ENCODE data around the gene LYPD6.
"Not testable (repeated sequence)": the region's sequence is repeated elsewhere in the genome, so short reads cannot be mapped to it uniquely, and the experiment has no call there.

Gene LYPD6

GRCh38 chr2:149318566-149318965, 11.8 kb upstream of the LYPD6 start:
- H3K36me3 ChIP-seq (ENCODE audit: control insufficient read depth, insufficient read depth, low read length); H3K27me3 ChIP-seq (ENCODE audit: control insufficient read depth, insufficient read depth, low read length); H3K9me3 ChIP-seq (ENCODE audit: control insufficient read depth, insufficient read depth, low read length); H3K9ac ChIP-seq (ENCODE audit: low read depth, low read length); H3K4me3 ChIP-seq (ENCODE audit: low read depth, low read length); H3K27ac ChIP-seq (ENCODE audit: low read depth, low read length): not testable (repeated sequence)
- H3K4me1 ChIP-seq (ENCODE audit: control insufficient read depth, insufficient read depth, low read length): peaks cover 28% of the 10 kb centered on the region

DNA sequence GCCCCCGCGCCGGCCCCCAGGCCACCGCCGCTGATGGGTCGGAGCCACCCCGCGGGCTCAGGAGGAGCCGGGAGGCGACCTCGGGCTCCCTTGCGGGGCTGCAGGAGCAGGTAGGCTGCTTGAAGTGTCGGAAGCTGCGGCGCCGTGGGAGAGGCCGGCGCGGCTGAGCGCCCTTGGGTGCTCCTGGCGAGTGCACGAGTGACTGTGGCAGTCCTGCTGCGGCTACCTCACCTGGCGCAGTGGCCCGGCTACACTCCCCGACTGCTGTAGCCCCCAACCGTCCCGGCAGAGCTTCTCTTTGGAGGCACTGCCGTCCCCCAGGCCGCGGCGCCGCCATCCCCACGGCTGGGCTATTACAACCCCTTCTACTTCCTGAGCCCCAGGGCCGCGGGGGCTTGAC, 10.0 kb upstream of the LYPD6 start:
- H3K9me3 ChIP-seq (ENCODE audit: control insufficient read depth, insufficient read depth, low read length): no peaks in the 10 kb centered on the region
- no peaks in the 10 kb centered on the region; the same call in 1 of the 2 replicates for H3K27me3 ChIP-seq (ENCODE audit: control insufficient read depth, insufficient read depth, low read length)
- H3K4me3 ChIP-seq (ENCODE audit: low read depth, low read length): no peak overlapping the region
- no peak overlapping the region for H3K9ac ChIP-seq (ENCODE audit: low read depth, low read length)
- peaks cover 12% of the 10 kb centered on the region for H3K4me1 ChIP-seq (ENCODE audit: control insufficient read depth, insufficient read depth, low read length)
- H3K36me3 ChIP-seq (ENCODE audit: control insufficient read depth, insufficient read depth, low read length): no peaks in the 10 kb centered on the region
- H3K27ac ChIP-seq (ENCODE audit: low read depth, low read length): no peak overlapping the region

GRCh38 chr2:149329068-149329467, 1.3 kb upstream of the LYPD6 start:
- Histone ChIP-seq H3K4me1 (ENCODE audit: control insufficient read depth, insufficient read depth, low read length) (peaks cover 22% of the 10 kb centered on the region), H3K9ac (ENCODE audit: low read depth, low read length) (no peak overlapping the region), H3K27me3 (ENCODE audit: control insufficient read depth, insufficient read depth, low read length) (peaks cover 12% of the 10 kb centered on the region), H3K36me3 (ENCODE audit: control insufficient read depth, insufficient read depth, low read length) (no peaks in the 10 kb centered on the region), H3K4me3 (ENCODE audit: low read depth, low read length) (peak overlapping the region; percentile 92; the same call in 1 of the 2 replicates), H3K27ac (ENCODE audit: low read depth, low read length) (no peak overlapping the region), H3K9me3 (ENCODE audit: control insufficient read depth, insufficient read depth, low read length) (no peaks in the 10 kb centered on the region)

DNA sequence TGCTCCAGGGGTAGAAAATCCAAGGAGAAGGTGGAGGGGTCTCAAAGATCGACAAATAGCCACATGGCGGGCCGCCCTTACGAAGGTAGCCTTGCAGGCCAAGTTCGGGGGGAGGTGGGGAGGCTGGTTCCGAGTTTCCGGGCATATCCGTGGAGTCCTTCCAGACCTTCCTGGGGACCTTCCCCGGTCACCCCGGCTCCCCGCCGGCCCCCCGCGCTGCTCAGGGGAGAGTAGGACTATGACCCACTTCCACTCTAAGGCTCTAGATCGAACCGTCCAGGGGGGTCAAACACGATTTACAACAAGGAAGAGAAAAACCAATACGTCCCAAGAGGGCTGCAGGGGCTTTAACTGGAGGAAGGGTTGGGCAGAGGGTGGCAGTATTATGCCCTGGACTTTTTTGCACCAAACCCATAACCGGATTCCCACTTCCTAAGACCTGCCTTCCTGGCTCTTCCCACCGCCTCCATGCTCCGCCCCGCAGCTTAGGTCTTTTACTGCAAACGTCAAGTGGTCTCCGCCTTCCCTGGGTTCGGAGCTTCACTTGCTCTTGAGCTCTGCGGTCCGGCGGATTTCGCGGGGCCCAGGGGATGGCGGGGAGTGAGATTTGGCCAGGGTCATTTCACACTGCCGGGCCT, 779 bp upstream of the LYPD6 start:
- Histone ChIP-seq H3K27ac (ENCODE audit: low read depth, low read length) (peak overlapping the region; percentile 60), H3K27me3 (ENCODE audit: control insufficient read depth, insufficient read depth, low read length) (peaks cover 12% of the 10 kb centered on the region), H3K4me1 (ENCODE audit: control insufficient read depth, insufficient read depth, low read length) (peaks cover 22% of the 10 kb centered on the region), H3K4me3 (ENCODE audit: low read depth, low read length) (peak overlapping the region; percentile 92), H3K36me3 (ENCODE audit: control insufficient read depth, insufficient read depth, low read length) (no peaks in the 10 kb centered on the region), H3K9me3 (ENCODE audit: control insufficient read depth, insufficient read depth, low read length) (no peaks in the 10 kb centered on the region), H3K9ac (ENCODE audit: low read depth, low read length) (peak overlapping the region; percentile 34; the same call in 1 of the 2 replicates)

GRCh38 chr2:149331023-149331400, 625 bp downstream of the LYPD6 start:
- H3K27ac ChIP-seq (ENCODE audit: low read depth, low read length): peak overlapping the region; percentile 46
- peaks cover 12% of the 10 kb centered on the region for H3K27me3 ChIP-seq (ENCODE audit: control insufficient read depth, insufficient read depth, low read length)
- peaks cover 22% of the 10 kb centered on the region for H3K4me1 ChIP-seq (ENCODE audit: control insufficient read depth, insufficient read depth, low read length)
- no peaks in the 10 kb centered on the region for H3K9me3 ChIP-seq (ENCODE audit: control insufficient read depth, insufficient read depth, low read length)
- H3K9ac ChIP-seq (ENCODE audit: low read depth, low read length): peak overlapping the region; percentile 71
- peak overlapping the region; percentile 92 for H3K4me3 ChIP-seq (ENCODE audit: low read depth, low read length)
- no peaks in the 10 kb centered on the region for H3K36me3 ChIP-seq (ENCODE audit: control insufficient read depth, insufficient read depth, low read length)

DNA sequence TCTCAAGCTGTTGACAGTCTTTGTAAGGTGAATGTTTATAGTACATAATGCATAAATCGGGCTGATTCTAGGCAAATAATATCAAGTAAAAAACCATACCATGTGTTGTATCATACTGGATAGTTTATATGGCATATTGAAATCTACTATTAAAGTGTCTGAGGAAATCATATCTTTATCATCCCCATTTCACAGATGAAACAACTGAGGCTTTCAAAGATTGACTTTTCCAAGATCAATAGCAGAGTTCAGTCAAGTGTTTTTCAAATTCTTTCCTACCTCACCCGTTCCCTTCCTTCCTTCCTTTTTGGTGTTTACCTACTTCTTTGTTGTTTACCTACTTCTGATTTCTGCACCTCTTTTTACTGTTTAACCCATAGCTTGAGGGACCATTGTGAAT, 2.0 kb downstream of the LYPD6 start:
- H3K27me3 ChIP-seq (ENCODE audit: control insufficient read depth, insufficient read depth, low read length): peaks cover 12% of the 10 kb centered on the region
- H3K4me3 ChIP-seq (ENCODE audit: low read depth, low read length): 0 out of 2 replicates have a peak overlapping the region, but pooled peaks have one; percentile 1
- no peak overlapping the region for H3K27ac ChIP-seq (ENCODE audit: low read depth, low read length)
- peaks cover 22% of the 10 kb centered on the region for H3K4me1 ChIP-seq (ENCODE audit: control insufficient read depth, insufficient read depth, low read length)
- no peaks in the 10 kb centered on the region for H3K36me3 ChIP-seq (ENCODE audit: control insufficient read depth, insufficient read depth, low read length)
- no peak overlapping the region for H3K9ac ChIP-seq (ENCODE audit: low read depth, low read length)
- no peaks in the 10 kb centered on the region for H3K9me3 ChIP-seq (ENCODE audit: control insufficient read depth, insufficient read depth, low read length)

- no peak overlapping the region for H3K9ac ChIP-seq (ENCODE audit: low read depth, low read length)
- H3K9me3 ChIP-seq (ENCODE audit: control insufficient read depth, insufficient read depth, low read length): no peaks in the 10 kb centered on the region
- no peak overlapping the region for H3K27ac ChIP-seq (ENCODE audit: low read depth, low read length)
- H3K4me3 ChIP-seq (ENCODE audit: low read depth, low read length): no peak overlapping the region
- no peaks in the 10 kb centered on the region for H3K36me3 ChIP-seq (ENCODE audit: control insufficient read depth, insufficient read depth, low read length)
- peaks cover 12% of the 10 kb centered on the region for H3K27me3 ChIP-seq (ENCODE audit: control insufficient read depth, insufficient read depth, low read length)
- peaks cover 16% of the 10 kb centered on the region for H3K4me1 ChIP-seq (ENCODE audit: control insufficient read depth, insufficient read depth, low read length)
Measured at GRCh38 chr2:149333636-149334035, 3.2 kb downstream of the LYPD6 start.

DNA sequence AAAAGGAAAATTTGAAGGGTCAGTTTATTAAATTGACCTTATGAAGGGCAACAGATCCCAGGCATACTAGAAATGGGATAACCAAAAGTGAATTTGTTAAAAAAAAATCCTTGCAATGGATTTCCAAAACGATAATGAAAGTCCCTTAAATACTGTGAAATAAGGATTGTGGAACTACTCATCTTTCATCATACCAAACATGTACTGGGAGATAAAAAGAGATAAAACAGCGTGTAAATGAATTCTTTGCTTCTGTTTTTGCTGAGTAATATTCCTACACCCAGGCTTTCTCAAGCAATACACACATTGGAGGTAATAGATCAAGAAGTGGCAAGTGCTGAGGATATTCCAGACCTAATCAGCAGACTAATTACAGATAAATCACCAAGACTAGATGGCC, 3.8 kb downstream of the LYPD6 start:
- Histone ChIP-seq H3K36me3 (ENCODE audit: control insufficient read depth, insufficient read depth, low read length) (no peaks in the 10 kb centered on the region), H3K9ac (ENCODE audit: low read depth, low read length) (no peak overlapping the region), H3K27ac (ENCODE audit: low read depth, low read length) (no peak overlapping the region), H3K4me3 (ENCODE audit: low read depth, low read length) (no peak overlapping the region), H3K27me3 (ENCODE audit: control insufficient read depth, insufficient read depth, low read length) (peaks cover 12% of the 10 kb centered on the region), H3K9me3 (ENCODE audit: control insufficient read depth, insufficient read depth, low read length) (no peaks in the 10 kb centered on the region), H3K4me1 (ENCODE audit: control insufficient read depth, insufficient read depth, low read length) (peaks cover 11% of the 10 kb centered on the region)

DNA sequence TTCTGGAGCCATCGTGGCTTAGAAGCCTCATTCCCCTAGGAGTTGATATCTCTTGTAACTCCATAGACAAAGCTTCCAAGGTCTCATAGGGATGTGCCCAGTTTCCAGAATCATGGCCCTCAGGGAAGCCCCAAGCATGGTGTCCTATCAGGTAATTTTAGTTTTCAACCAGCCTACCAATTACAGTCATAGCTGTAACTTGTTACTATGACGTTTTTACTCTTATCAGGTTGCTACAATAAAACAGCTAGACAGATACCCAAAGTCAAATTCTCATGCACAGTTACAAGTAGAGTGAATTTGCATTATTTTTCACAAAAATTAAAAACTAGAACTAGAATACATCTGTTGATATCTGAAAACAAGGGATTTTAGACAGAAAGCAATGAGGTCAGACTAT, 8.9 kb downstream of the LYPD6 start:
- H3K27me3 ChIP-seq (ENCODE audit: control insufficient read depth, insufficient read depth, low read length): no peaks in the 10 kb centered on the region
- no peaks in the 10 kb centered on the region for H3K9me3 ChIP-seq (ENCODE audit: control insufficient read depth, insufficient read depth, low read length)
- no peak overlapping the region for H3K27ac ChIP-seq (ENCODE audit: low read depth, low read length)
- no peak overlapping the region for H3K9ac ChIP-seq (ENCODE audit: low read depth, low read length)
- no peak overlapping the region for H3K4me3 ChIP-seq (ENCODE audit: low read depth, low read length)
- no peaks in the 10 kb centered on the region for H3K36me3 ChIP-seq (ENCODE audit: control insufficient read depth, insufficient read depth, low read length)
- H3K4me1 ChIP-seq (ENCODE audit: control insufficient read depth, insufficient read depth, low read length): no peaks in the 10 kb centered on the region

DNA sequence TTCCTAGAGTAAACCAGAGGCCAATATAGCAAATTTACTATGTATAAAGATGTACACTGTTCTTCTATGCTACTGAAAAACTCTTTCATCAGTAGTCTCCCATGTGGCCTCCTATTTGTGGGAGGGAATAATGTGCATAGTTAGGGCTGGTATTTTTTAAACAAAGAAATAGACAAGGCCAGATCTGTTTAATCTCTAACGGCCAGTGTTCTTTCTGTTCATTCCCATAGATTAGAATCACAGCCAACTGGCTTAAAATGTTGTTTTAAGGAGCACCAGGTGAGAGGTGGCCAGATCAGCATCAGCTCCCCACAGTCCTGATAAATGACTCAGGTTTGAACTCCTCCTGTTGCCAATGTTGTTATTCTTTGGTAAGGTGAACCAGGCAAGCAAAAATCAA, 12.1 kb downstream of the LYPD6 start:
- Histone ChIP-seq H3K9ac (ENCODE audit: low read depth, low read length) (no peak overlapping the region), H3K9me3 (ENCODE audit: control insufficient read depth, insufficient read depth, low read length) (no peaks in the 10 kb centered on the region), H3K36me3 (ENCODE audit: control insufficient read depth, insufficient read depth, low read length) (no peaks in the 10 kb centered on the region), H3K4me3 (ENCODE audit: low read depth, low read length) (no peak overlapping the region), H3K27ac (ENCODE audit: low read depth, low read length) (no peak overlapping the region), H3K27me3 (ENCODE audit: control insufficient read depth, insufficient read depth, low read length) (no peaks in the 10 kb centered on the region), H3K4me1 (ENCODE audit: control insufficient read depth, insufficient read depth, low read length) (no peaks in the 10 kb centered on the region)

GRCh38 chr2:149344105-149344504, 13.7 kb downstream of the LYPD6 start:
- no peak overlapping the region for H3K9ac ChIP-seq (ENCODE audit: low read depth, low read length)
- no peak overlapping the region for H3K4me3 ChIP-seq (ENCODE audit: low read depth, low read length)
- no peaks in the 10 kb centered on the region for H3K27me3 ChIP-seq (ENCODE audit: control insufficient read depth, insufficient read depth, low read length)
- H3K9me3 ChIP-seq (ENCODE audit: control insufficient read depth, insufficient read depth, low read length): no peaks in the 10 kb centered on the region
- no peak overlapping the region for H3K27ac ChIP-seq (ENCODE audit: low read depth, low read length)
- no peaks in the 10 kb centered on the region for H3K4me1 ChIP-seq (ENCODE audit: control insufficient read depth, insufficient read depth, low read length)
- no peaks in the 10 kb centered on the region for H3K36me3 ChIP-seq (ENCODE audit: control insufficient read depth, insufficient read depth, low read length)
